Bronchial epithelial cell (primary cell): ENCODE data around the gene EPYC. TPM values are rescaled to one million over a fixed set of nuclear protein-coding genes. Genes with fewer than 3 reads are reported as not detected.
A peak's percentile ranks its signal among the peaks of the same experiment; 100 is the strongest.

Experiments
- DNase-seq: peaks from one replicate; pipeline ENCODE4 v3.0.0-alpha.2; 2010; ENCODE audit warnings: low read depth
- FAIRE-seq: peaks from 2 replicates; lab custom pipeline; 2011; peaks lifted over from hg19 to GRCh38; lab: Jason Lieb, UNC
- H3K27me3 ChIP-seq: 2 replicates; pipeline ENCODE4 v1.5.1; 2011; ENCODE audit warnings: low read length; ENCODE audit not compliant: control insufficient read depth, insufficient read depth
- H3K36me3 ChIP-seq: 2 replicates; pipeline ENCODE4 v1.5.1; 2011; ENCODE audit warnings: low read length; ENCODE audit not compliant: control insufficient read depth, insufficient read depth
- H3K4me3 ChIP-seq: 2 replicates; pipeline ENCODE4 v1.5.1; 2011; ENCODE audit warnings: mild to moderate bottlenecking, low read depth, low read length, control low read depth
- CTCF ChIP-seq: IDR thresholded peaks from 2 replicates; pipeline ENCODE4 v1.5.1; 2011; ENCODE audit warnings: mild to moderate bottlenecking, moderate library complexity, low read length, control low read depth, inconsistent platforms; ENCODE audit not compliant: insufficient read depth, severe bottlenecking
- total RNA-seq: library from RNA; depleted of rRNA; stranded (reverse); fragments of >200 nt; gene quantifications from 2 replicates; pipeline ENCODE4 v1.2.1, GENCODE V29; 2014

The EPYC gene
- total RNA-seq, 1 donor from 2014 or later, result not detected

- TF ChIP-seq CTCF, result no peak
- DNase-seq, result no peak
- no peak for FAIRE-seq
- H3K4me3 ChIP-seq, result no peak overlapping the region
- no peaks in the 10 kb centered on the region for H3K36me3 ChIP-seq
- peaks cover 2% of the 10 kb centered on the region for H3K27me3 ChIP-seq
Observed at GRCh38 chr12:91003737-91004136, 1.0 kb downstream of the EPYC start.

- Histone ChIP-seq H3K36me3 (no peaks in the 10 kb centered on the region), H3K4me3 (no peak overlapping the region), H3K27me3 (no peaks in the 10 kb centered on the region)
- FAIRE-seq (no peak), DNase-seq (peak; percentile 41)
- TF ChIP-seq CTCF, result no peak
Observed at GRCh38 chr12:91001306-91001705, 3.5 kb downstream of the EPYC start.

- TF ChIP-seq CTCF, result no peak
- H3K27me3 ChIP-seq, result no peaks in the 10 kb centered on the region
- peak; percentile 65 for DNase-seq
- H3K36me3 ChIP-seq, result no peaks in the 10 kb centered on the region
- no peak for FAIRE-seq
- no peak overlapping the region for H3K4me3 ChIP-seq
Observed at GRCh38 chr12:90999966-91000365, 4.8 kb downstream of the EPYC start.

GRCh38 chr12:90999527-90999926 is 5.2 kb downstream of the EPYC start:
- TF ChIP-seq CTCF, result no peak
- Histone ChIP-seq H3K27me3 (no peaks in the 10 kb centered on the region), H3K4me3 (no peak overlapping the region), H3K36me3 (no peaks in the 10 kb centered on the region)
- FAIRE-seq (no peak), DNase-seq (peak; percentile 51)

- Histone ChIP-seq H3K27me3 (no peaks in the 10 kb centered on the region), H3K4me3 (no peak overlapping the region), H3K36me3 (no peaks in the 10 kb centered on the region)
- FAIRE-seq, result no peak
- peak; percentile 25 for DNase-seq
- TF ChIP-seq CTCF, result no peak
Observed at GRCh38 chr12:90995010-90995409, 9.8 kb downstream of the EPYC start.

GRCh38 chr12:90991952-90992465 is 12.8 kb downstream of the EPYC start:
- Histone ChIP-seq H3K36me3 (no peaks in the 10 kb centered on the region), H3K27me3 (no peaks in the 10 kb centered on the region), H3K4me3 (no peak overlapping the region)
- DNase-seq, result no peak
- TF ChIP-seq CTCF, result no peak
- no peak for FAIRE-seq
